K562 (cell line): Measurements from ENCODE around the gene GLIS1. TPM values are rescaled to one million over a fixed set of nuclear protein-coding genes. Genes with fewer than 3 reads are reported as not detected.

Experiments used
- ATAC-seq: fragments of 200-7000 bp; cut with Tn5 transposase; 3 replicates; pipeline ENCODE4 v1.9.1; 2020; ENCODE audit warnings: moderate library complexity
- BruUV-seq: library from RNA; stranded (reverse); fragments of 400-500 nt; replicated peaks from 2 replicates; lab custom pipeline; 2021; lab: Mats Ljungman, UMichigan
- CTCF ChIA-PET: fragments of 300-600 bp; formaldehyde crosslinking; extraction: SDS; loops from one replicate; lab custom pipeline; 2021; ENCODE audit warnings: low intra/inter-chr PET ratio; lab: Yijun Ruan, JAX
- POLR2A ChIA-PET: fragments of 300-600, 350-650 bp; sonication (Branson Sonifier 250); formaldehyde crosslinking; extraction: SDS; loops from one replicate; lab custom pipeline; 2021; ENCODE audit warnings: antibody characterized with exemption, inconsistent platforms; lab: Yijun Ruan, JAX
- DNase-seq, 4 experiments: peaks; one replicate each; pipeline versions ENCODE4 v3.0.0 to v3.0.0-alpha.2; 2011 to 2018; ENCODE audit warnings: low spot score in 3 of 4, mixed read lengths in 3 of 4; ENCODE audit errors: extremely low read depth in 1 of 4
- FAIRE-seq: peaks from 2 replicates; lab custom pipeline; 2011; peaks lifted over from hg19 to GRCh38; lab: Jason Lieb, UNC
- H2AFZ ChIP-seq: 2 replicates; pipeline ENCODE4 v1.6.0; 2011; ENCODE audit warnings: low read depth, low read length, control low read depth, inconsistent platforms
- H3K27ac ChIP-seq: fragments of 200-600 bp; 3 replicates; pipeline ENCODE4 v1.8.0; 2011; ENCODE audit warnings: low read depth, mild to moderate bottlenecking, control low read depth, inconsistent platforms, low read length, moderate library complexity, mixed read lengths; ENCODE audit errors: extremely low read depth
- H3K27me3 ChIP-seq, 2 experiments: fragments of 300-600 bp in 1 of 2; 2 replicates in 1 of 2; 3 replicates in 1 of 2; pipeline versions ENCODE4 v1.6.0 to v1.8.0; 2011; ENCODE audit warnings: inconsistent platforms in 2 of 2, low read length in 2 of 2, mild to moderate bottlenecking in 1 of 2, mixed read lengths in 1 of 2, moderate library complexity in 1 of 2; ENCODE audit not compliant: control insufficient read depth in 2 of 2, insufficient read depth in 2 of 2
- H3K36me3 ChIP-seq: fragments of 300-600 bp; 3 replicates; pipeline ENCODE4 v1.8.0; 2011; ENCODE audit warnings: mild to moderate bottlenecking, low read length, inconsistent platforms; ENCODE audit not compliant: control insufficient read depth, insufficient read depth
- H3K4me1 ChIP-seq, 2 experiments: fragments of 200-600 bp in 1 of 2; replicated peaks in 1 of 2; 2 replicates in 1 of 2; 3 replicates in 1 of 2; pipeline versions ENCODE4 v1.5.1 to v1.8.0; 2011; ENCODE audit warnings: inconsistent platforms in 2 of 2, low read length in 2 of 2, mild to moderate bottlenecking in 1 of 2, mixed read lengths in 1 of 2, moderate library complexity in 1 of 2; ENCODE audit not compliant: control insufficient read depth in 2 of 2, insufficient read depth in 2 of 2
- H3K4me2 ChIP-seq: 2 replicates; pipeline ENCODE4 v1.6.1; 2011; ENCODE audit warnings: low read length, control low read depth, inconsistent platforms, mixed read lengths; ENCODE audit not compliant: insufficient read depth
- H3K4me3 ChIP-seq: fragments of 200-600 bp; sonication (generic), shearing (Covaris generic); 2 replicates; pipeline ENCODE4 v1.5.1; 2016; ENCODE audit warnings: control low read depth, inconsistent platforms
- H3K79me2 ChIP-seq: fragments of 200-600 bp; 3 replicates; pipeline ENCODE4 v1.8.0; 2011; ENCODE audit warnings: low read length, inconsistent platforms; ENCODE audit not compliant: control insufficient read depth, insufficient read depth
- H3K9ac ChIP-seq, 2 experiments: 2 replicates each; pipeline versions ENCODE4 v1.6.0 to v1.6.1; 2011; ENCODE audit warnings: low read depth in 2 of 2, low read length in 2 of 2, control low read depth in 1 of 2, inconsistent platforms in 1 of 2, mild to moderate bottlenecking in 1 of 2, mixed read lengths in 1 of 2; ENCODE audit not compliant: insufficient read depth in 1 of 2
- H3K9me1 ChIP-seq: one replicate; pipeline ENCODE4 v1.6.0; 2011; ENCODE audit warnings: inconsistent platforms, mild to moderate bottlenecking, low read length, moderate library complexity; ENCODE audit not compliant: control insufficient read depth, insufficient read depth
- H3K9me3 ChIP-seq: replicated peaks from 2 replicates; pipeline ENCODE4 v1.5.1; 2011; ENCODE audit warnings: low read depth, low read length, inconsistent platforms; ENCODE audit not compliant: control insufficient read depth, insufficient read depth
- H4K20me1 ChIP-seq: replicated peaks from 2 replicates; pipeline ENCODE4 v1.6.1; 2011; ENCODE audit warnings: low read length, inconsistent platforms, mixed read lengths; ENCODE audit not compliant: control insufficient read depth, insufficient read depth
- CTCF ChIP-seq, 3 experiments: IDR thresholded peaks in 2 of 3; conservative IDR thresholded peaks in 1 of 3; 2 replicates each; pipeline ENCODE4 v1.5.1; 2011 to 2012; ENCODE audit warnings: low read length in 3 of 3, mild to moderate bottlenecking in 3 of 3, control low read depth in 2 of 3, improper control_type of control experiment in 1 of 3, inconsistent platforms in 1 of 3, low read depth in 1 of 3, mixed read lengths in 1 of 3, moderate library complexity in 1 of 3; ENCODE audit not compliant: insufficient read depth in 2 of 3
- EWSR1 ChIP-seq: fragments of 450-650 bp; IDR thresholded peaks from 2 replicates; pipeline ENCODE4 v1.6.1; 2018; ENCODE audit warnings: borderline replicate concordance, mild to moderate bottlenecking, low read depth, moderate library complexity; ENCODE audit not compliant: partially characterized antibody
- HNRNPLL ChIP-seq: fragments of 200-400 bp; formaldehyde crosslinking; IDR thresholded peaks from 2 replicates; pipeline ENCODE4 v1.6.1; 2017; ENCODE audit warnings: low read length, low read depth, mild to moderate bottlenecking; ENCODE audit not compliant: poor library complexity, severe bottlenecking
- SAFB2 ChIP-seq: fragments of 200-400 bp; formaldehyde crosslinking; IDR thresholded peaks from 2 replicates; pipeline ENCODE4 v1.6.1; 2018; ENCODE audit warnings: borderline replicate concordance, low read length, low read depth, moderate library complexity; ENCODE audit not compliant: severe bottlenecking
- TEAD2 ChIP-seq: fragments of 450-650 bp; IDR thresholded peaks from 2 replicates; pipeline ENCODE4 v1.6.1; 2016; ENCODE audit warnings: missing genetic modification characterization, control low read depth, missing compliant biosample characterization
- ZNF277 ChIP-seq: fragments of 250-450 bp; sonication (Bioruptor Pico); IDR thresholded peaks from 2 replicates; pipeline ENCODE4 v1.8.0; 2022; ENCODE audit warnings: inconsistent platforms, mild to moderate bottlenecking, moderate library complexity, borderline replicate concordance
- ZNF507 ChIP-seq: conservative IDR thresholded peaks from 2 replicates; pipeline ENCODE4 v1.6.1; 2017; ENCODE audit warnings: missing genetic modification characterization, missing compliant biosample characterization
- ZNF77 ChIP-seq: fragments of 250-450 bp; sonication (Bioruptor Pico); IDR thresholded peaks from 2 replicates; pipeline ENCODE4 v1.5.0; 2020
- WGBS: fragments of 100-300 bp; shearing (Covaris generic); methylation state at CpG from one replicate; pipeline ENCODE4 v1.1.6; 2016; ENCODE audit warnings: low coverage, mixed read lengths; ENCODE audit not compliant: insufficient coverage; ENCODE audit errors: missing lambda C conversion rate; 5-methylcytosine and 5-hydroxymethylcytosine counted together
- in situ Hi-C: fragments of 300-500 bp; cut with MboI; formaldehyde crosslinking; loops from 4 replicates; pipeline ENCODE4 v1.15.0; 2018; ENCODE audit warnings: inconsistent platforms, mixed read lengths
- intact Hi-C: fragments of 100-400 bp; cut with micrococcal nuclease; formaldehyde crosslinking; loops from 2 replicates; pipeline ENCODE4 v1.14.2; 2022
- polyA plus RNA-seq, 8 experiments: library from polyadenylated mRNA; depleted of rRNA in 4 of 8; stranded (reverse) in 5 of 8; unstranded in 3 of 8; fragments of >200 nt; fragmentation: Nextera tagmentation in 2 of 8; fragmentation: Illumina TruSeq in 1 of 8; extraction: Ambion mirVana in 2 of 8; extraction: Trizol in 1 of 8; gene quantifications; 2 replicates each; pipeline versions ENCODE4 v1.2.1 to v1.2.3, GENCODE V29; 2011 to 2014; ENCODE audit warnings: inconsistent platforms in 1 of 8, missing spikeins in 1 of 8
- total RNA-seq, 7 experiments: library from RNA; depleted of rRNA in 6 of 7; stranded (reverse); fragments of >200 nt in 6 of 7; fragmentation: Illumina TruSeq in 2 of 7; extraction: Trizol in 2 of 7; gene quantifications; 2 replicates each; pipeline versions ENCODE4 v1.2.1 to v1.2.3, GENCODE V29; 2011 to 2021; ENCODE audit warnings: low replicate concordance in 1 of 7

Gene GLIS1
- total and polyA plus RNA-seq, 9 of the 15 experiments (the other 6 are each of a cell fraction or from before 2014, with no cell fraction given) = not detected

- no peaks in the 10 kb centered on the region for H3K36me3 ChIP-seq
- H3K9ac ChIP-seq = no peak overlapping the region
- no TSS peak for BruUV-seq
- no peaks in the 10 kb centered on the region for H3K79me2 ChIP-seq
- H3K4me3 ChIP-seq = no peak overlapping the region
- intact Hi-C loops = no loop called here
- no peak overlapping the region for H3K27ac ChIP-seq
- peaks cover 18% of the 10 kb centered on the region; the same call in 1 of the 2 replicates for H4K20me1 ChIP-seq
- no peak overlapping the region for H3K4me2 ChIP-seq
- CTCF ChIA-PET = no interaction called here
- H3K27me3 ChIP-seq = peaks cover 7 to 72% of the 10 kb centered on the region in 2 experiments
- ATAC-seq (no peak), DNase-seq (no peak), FAIRE-seq (no peak)
- no peaks in the 10 kb centered on the region for H3K9me1 ChIP-seq
- in situ Hi-C loops = no loop called here
- TF ChIP-seq ZNF77 = no peak
- no peaks in the 10 kb centered on the region for H3K9me3 ChIP-seq
- peaks cover 5 to 14% of the 10 kb centered on the region in 2 experiments; a peak in 4 of 5 replicates for H3K4me1 ChIP-seq
- POLR2A ChIA-PET = interaction anchor here (0.8 kb wide), 1 partner anchor 10 kb away, joined by 4 read pairs; no protein-coding TSS in a partner anchor
- no peak overlapping the region for H2AFZ ChIP-seq
- WGBS = 2% methylated on average over 4 of the region's 4 CpGs
Observed at GRCh38 chr1:53577761-53578100, 161.2 kb downstream of the GLIS1 start.

- Histone ChIP-seq H3K4me3 (no peak overlapping the region), H3K27me3 (peaks cover 6 to 72% of the 10 kb centered on the region in 2 experiments; a peak in 4 of 5 replicates), H3K4me2 (no peak overlapping the region), H3K9me3 (no peaks in the 10 kb centered on the region), H4K20me1 (peaks cover 12% of the 10 kb centered on the region; the same call in 1 of the 2 replicates), H3K4me1 (peaks cover 5 to 11% of the 10 kb centered on the region in 2 experiments; a peak in 4 of 5 replicates), H3K27ac (no peak overlapping the region), H3K9ac (no peak overlapping the region), H3K36me3 (no peaks in the 10 kb centered on the region), H3K79me2 (no peaks in the 10 kb centered on the region), H2AFZ (no peak overlapping the region), H3K9me1 (no peaks in the 10 kb centered on the region)
- intact Hi-C loops = no loop called here
- ChIA-PET POLR2A (interaction anchor here (0.8 kb wide), 1 partner anchor 10 kb away, joined by 4 read pairs; no protein-coding TSS in a partner anchor), CTCF (no interaction called here)
- DNase-seq (peak in 1 of 4 experiments; percentile 9), FAIRE-seq (no peak), ATAC-seq (peak; percentile 52)
- in situ Hi-C loops = no loop called here
- WGBS = 3% methylated on average over 5 of the region's 5 CpGs
- no TSS peak for BruUV-seq
- TF ChIP-seq ZNF277 (CRISPR knock-in tag) (no peak), EWSR1 (no peak), HNRNPLL (no peak), CTCF (IDR thresholded peaks at IDR 0.05 in 2 of 3, conservative IDR thresholded peaks at IDR 0.05 in 1 of 3; ENCODE audit: insufficient read depth in 2 of 3, low read depth in 1 of 3, low read length in 3 of 3) (peak; percentile 20 to 48 (median 36); a peak in 4 of 6 replicates), TEAD2 (no peak), ZNF507 (no peak), SAFB2 (no peak)
Observed at GRCh38 chr1:53576866-53577760, 161.9 kb downstream of the GLIS1 start.
